HG03045 (cell line): ENCODE results near the gene ZFAND3.

Source experiments
- ATAC-seq: cut with Tn5 transposase; IDR thresholded peaks from one replicate; pipeline ENCODE4 v1.9.1; 2021; ENCODE audit warnings: mild to moderate bottlenecking, moderate library complexity; ENCODE audit not compliant: unreplicated experiment

ZFAND3 gene

GRCh38 chr6:38193481-38194281, 374.2 kb downstream of the ZFAND3 start:
- no peak for ATAC-seq

GRCh38 chr6:38194282-38194572, 374.7 kb downstream of the ZFAND3 start:
- ATAC-seq: no peak

- no peak for ATAC-seq
Observed at GRCh38 chr6:38194589-38194988, 375.1 kb downstream of the ZFAND3 start.

- no peak for ATAC-seq
Observed at GRCh38 chr6:38195113-38195635, 375.6 kb downstream of the ZFAND3 start.

GRCh38 chr6:38198219-38198618, 378.7 kb downstream of the ZFAND3 start:
- no peak for ATAC-seq
